ENCODE results near the gene CUX1. TPM values are rescaled to one million over a fixed set of nuclear protein-coding genes. Genes with fewer than 3 reads are reported as not detected.

The CUX1 gene
- total RNA-seq, 4 donors from 2014 or later: 64.1 to 142 (median 111) TPM

- Histone ChIP-seq H3K9me3 (no peaks in the 10 kb centered on the region), H3K36me3 (no peaks in the 10 kb centered on the region), H3K27me3 (no peaks in the 10 kb centered on the region), H3K4me3 (no peak overlapping the region), H3K27ac (no peak overlapping the region), H3K4me1 (peaks cover 0 to 10% (median 0%) of the 10 kb centered on the region in 4 donors)
- peak in 1 of 3 donors; percentile 31 for DNase-seq
- no peak for TF ChIP-seq POLR2A (IDR thresholded peaks at IDR 0.05)
- TF ChIP-seq CTCF (IDR thresholded peaks at IDR 0.05): no peak
These were observed 210.9 kb downstream of the CUX1 start for GRCh38 chr7:102028206-102028826.

DNA sequence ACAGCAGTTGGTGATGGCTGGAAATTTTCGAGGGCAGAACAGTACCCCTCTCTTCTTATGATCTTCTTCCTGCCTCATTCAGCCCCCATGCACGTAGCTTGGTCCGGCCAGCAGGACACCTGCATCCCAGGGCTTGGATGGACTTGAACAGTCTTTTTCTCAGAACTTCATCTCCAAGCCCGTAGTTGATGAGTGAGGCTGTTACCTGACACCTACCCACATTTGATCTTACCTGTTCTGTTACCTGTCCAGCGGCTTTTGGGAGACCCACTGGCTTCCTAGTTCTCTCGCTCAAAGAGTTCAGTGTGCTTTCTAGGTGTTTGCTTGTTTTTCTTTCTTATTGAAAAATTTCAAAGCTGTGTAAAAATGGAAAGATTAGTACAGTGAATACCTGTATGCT lies 212.2 kb downstream of the CUX1 start:
- no peak overlapping the region for H3K27ac ChIP-seq
- DNase-seq: no peak
- H3K9me3 ChIP-seq: no peaks in the 10 kb centered on the region
- peaks cover 0 to 7% (median 0%) of the 10 kb centered on the region in 4 donors for H3K4me1 ChIP-seq
- no peaks in the 10 kb centered on the region for H3K36me3 ChIP-seq
- H3K4me3 ChIP-seq: no peak overlapping the region
- no peaks in the 10 kb centered on the region for H3K27me3 ChIP-seq
- no peak for TF ChIP-seq POLR2A (IDR thresholded peaks at IDR 0.05)
- TF ChIP-seq CTCF (IDR thresholded peaks at IDR 0.05): no peak

DNA sequence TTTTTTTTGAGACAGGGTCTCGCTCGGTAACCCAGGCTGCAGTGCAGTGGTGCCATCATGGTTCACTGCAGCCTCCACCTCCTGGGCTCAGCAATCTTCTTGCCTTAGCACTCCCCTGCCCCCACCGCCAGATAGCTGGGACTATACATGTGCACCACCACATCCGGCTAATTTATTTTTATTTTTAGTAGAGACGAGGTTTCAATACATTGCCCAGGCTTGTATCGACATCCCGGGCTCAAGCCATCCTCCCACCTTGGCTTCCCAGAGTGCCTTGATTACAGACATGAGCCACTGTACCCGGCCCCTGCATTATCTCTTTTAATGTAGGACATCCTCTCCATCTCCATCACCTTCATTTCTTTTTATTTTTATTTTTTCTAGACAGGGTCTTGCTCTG lies 213.3 kb downstream of the CUX1 start:
- DNase-seq: no peak
- Histone ChIP-seq H3K27ac (no peak overlapping the region), H3K9me3 (no peaks in the 10 kb centered on the region), H3K27me3 (no peaks in the 10 kb centered on the region), H3K4me1 (no peaks in the 10 kb centered on the region), H3K36me3 (no peaks in the 10 kb centered on the region), H3K4me3 (no peak overlapping the region)
- TF ChIP-seq CTCF (IDR thresholded peaks at IDR 0.05) (no peak), POLR2A (IDR thresholded peaks at IDR 0.05) (no peak)

GRCh38 chr7:102036958-102037357 lies 219.5 kb downstream of the CUX1 start:
- DNase-seq: no peak
- Histone ChIP-seq H3K9me3 (no peaks in the 10 kb centered on the region), H3K36me3 (no peaks in the 10 kb centered on the region), H3K4me1 (no peaks in the 10 kb centered on the region), H3K27me3 (no peaks in the 10 kb centered on the region), H3K27ac (no peak overlapping the region), H3K4me3 (no peak overlapping the region)
- TF ChIP-seq CTCF (IDR thresholded peaks at IDR 0.05): no peak
- TF ChIP-seq POLR2A (IDR thresholded peaks at IDR 0.05): no peak

GRCh38 chr7:102039706-102040105 lies 222.3 kb downstream of the CUX1 start:
- no peak for TF ChIP-seq POLR2A (IDR thresholded peaks at IDR 0.05)
- TF ChIP-seq CTCF (IDR thresholded peaks at IDR 0.05): no peak
- Histone ChIP-seq H3K27me3 (no peaks in the 10 kb centered on the region), H3K27ac (no peak overlapping the region), H3K9me3 (no peaks in the 10 kb centered on the region), H3K36me3 (no peaks in the 10 kb centered on the region), H3K4me1 (no peaks in the 10 kb centered on the region), H3K4me3 (no peak overlapping the region)
- DNase-seq: no peak

- H3K27me3 ChIP-seq: no peaks in the 10 kb centered on the region
- no peak for DNase-seq
- H3K27ac ChIP-seq: no peak overlapping the region
- no peaks in the 10 kb centered on the region for H3K4me1 ChIP-seq
- H3K36me3 ChIP-seq: no peaks in the 10 kb centered on the region
- no peak overlapping the region for H3K4me3 ChIP-seq
- TF ChIP-seq POLR2A (IDR thresholded peaks at IDR 0.05) (no peak), CTCF (IDR thresholded peaks at IDR 0.05) (no peak)
- H3K9me3 ChIP-seq: no peaks in the 10 kb centered on the region
These were observed 223.1 kb downstream of the CUX1 start for GRCh38 chr7:102040569-102040968.
